AG09319 (cell line): Measurements from ENCODE around the gene TAF8.

ENCODE experiments used
- DNase-seq: peaks from one replicate; pipeline ENCODE4 v3.0.0-alpha.2; 2010; ENCODE audit warnings: low read depth; ENCODE audit errors: extremely low read depth
- CTCF ChIP-seq: IDR thresholded peaks from 2 replicates; pipeline ENCODE4 v1.5.1; 2011; ENCODE audit warnings: low read depth, mild to moderate bottlenecking, inconsistent platforms, low read length, moderate library complexity

The TAF8 gene

GRCh38 chr6:42010909-42011308 is 39.4 kb upstream of the TAF8 start:
- DNase-seq = no peak
- TF ChIP-seq CTCF = no peak

GRCh38 chr6:42012501-42013133 is 37.7 kb upstream of the TAF8 start:
- TF ChIP-seq CTCF = no peak
- no peak for DNase-seq

- no peak for TF ChIP-seq CTCF
- no peak for DNase-seq
Observed at GRCh38 chr6:42013134-42013516, 37.2 kb upstream of the TAF8 start.

GRCh38 chr6:42017021-42017643 is 33.2 kb upstream of the TAF8 start:
- peak; percentile 12 for DNase-seq
- no peak for TF ChIP-seq CTCF

- no peak for DNase-seq
Observed at GRCh38 chr6:42020967-42021366, 29.4 kb upstream of the TAF8 start.

GRCh38 chr6:42021847-42022754 is 28.2 kb upstream of the TAF8 start:
- TF ChIP-seq CTCF = no peak
- DNase-seq = no peak

More at GRCh38 chr6:42020967-42021366, 29.4 kb upstream of the TAF8 start:
- no peak for TF ChIP-seq CTCF
